HCT116 (cell line): Measurements from ENCODE around the gene GTF2I. TPM values are rescaled to one million over a fixed set of nuclear protein-coding genes. Genes with fewer than 3 reads are reported as not detected.

ENCODE experiments used
- ATAC-seq: fragments of 200-7000 bp; cut with Tn5 transposase; 2 replicates; pipeline ENCODE4 v1.9.1; 2020; ENCODE audit warnings: mild to moderate bottlenecking, moderate library complexity
- BruUV-seq: library from RNA; stranded (reverse); fragments of 400-500 nt; replicated peaks from 2 replicates; lab custom pipeline; 2021; lab: Mats Ljungman, UMichigan
- CTCF ChIA-PET: fragments of 300-600 bp; sonication (Branson Sonifier 250); formaldehyde crosslinking; loops from one replicate; lab custom pipeline; 2021; ENCODE audit warnings: antibody characterized with exemption; lab: Charles Lee
- POLR2A ChIA-PET: fragments of 300-600, 350-600 bp; sonication (Branson Sonifier 250); formaldehyde crosslinking; loops from one replicate; lab custom pipeline; 2021; ENCODE audit warnings: antibody characterized with exemption; lab: Charles Lee
- RAD21 ChIA-PET, 2 experiments: fragments of 300-600 bp; sonication (Branson Sonifier 250); formaldehyde crosslinking; loops; one replicate each; lab custom pipeline; 2023; ENCODE audit warnings: low total read pairs in 2 of 2; ENCODE audit not compliant: uncharacterized antibody in 2 of 2, unreplicated experiment in 2 of 2, low non-redundant PET in 1 of 2; lab: Charles Lee
- DNase-seq: peaks from one replicate; pipeline ENCODE4 v3.0.0-alpha.2; 2010; ENCODE audit warnings: low read depth, low spot score
- H2AFZ ChIP-seq: fragments of 200-600 bp; shearing (Covaris generic), sonication (generic); 2 replicates; pipeline ENCODE4 v1.6.1; 2017; ENCODE audit warnings: low read depth, mixed run types, mixed read lengths, antibody characterized with exemption, low read length; ENCODE audit not compliant: poor library complexity, severe bottlenecking
- H3K27ac ChIP-seq: 2 replicates; pipeline ENCODE4 v1.5.1; 2012; ENCODE audit warnings: low read depth, low read length
- H3K27me3 ChIP-seq: fragments of 200-600 bp; sonication (generic); 2 replicates; pipeline ENCODE4 v1.6.1; 2016; ENCODE audit warnings: mixed run types, low read length, mixed read lengths; ENCODE audit not compliant: insufficient read depth
- H3K36me3 ChIP-seq, 2 experiments: fragments of 200-500 bp in 1 of 2; fragments of 200-600 bp in 1 of 2; sonication (Bioruptor generic) in 1 of 2; sonication (generic) in 1 of 2; 2 replicates each; pipeline versions ENCODE4 v1.5.1 to v1.6.1; 2014 to 2016; ENCODE audit warnings: low read length in 2 of 2, inconsistent platforms in 1 of 2, mixed read lengths in 1 of 2, mixed run types in 1 of 2; ENCODE audit not compliant: insufficient read depth in 2 of 2, control insufficient read depth in 1 of 2
- H3K4me1 ChIP-seq, 2 experiments: fragments of 200-600 bp in 1 of 2; sonication (generic) in 1 of 2; 2 replicates each; pipeline versions ENCODE4 v1.5.1 to v1.6.1; 2012 to 2017; ENCODE audit warnings: low read length in 2 of 2, inconsistent platforms in 1 of 2, mild to moderate bottlenecking in 1 of 2, mixed read lengths in 1 of 2, mixed run types in 1 of 2, moderate library complexity in 1 of 2; ENCODE audit not compliant: insufficient read depth in 2 of 2, control insufficient read depth in 1 of 2
- H3K4me2 ChIP-seq: fragments of 200-600 bp; sonication (generic); 2 replicates; pipeline ENCODE4 v1.6.1; 2017; ENCODE audit warnings: mixed run types, low read length, mixed read lengths
- H3K4me3 ChIP-seq, 2 experiments: fragments of 200-600 bp in 1 of 2; sonication (generic) in 1 of 2; replicated peaks in 1 of 2; 2 replicates each; pipeline ENCODE4 v1.5.1; 2011 to 2016; ENCODE audit warnings: low read length in 2 of 2, control low read depth in 1 of 2, low read depth in 1 of 2, mild to moderate bottlenecking in 1 of 2, mixed read lengths in 1 of 2, mixed run types in 1 of 2
- H3K79me2 ChIP-seq: fragments of 200-600 bp; sonication (generic); 2 replicates; pipeline ENCODE4 v1.6.1; 2017; ENCODE audit warnings: mild to moderate bottlenecking, mixed run types, low read length, moderate library complexity, mixed read lengths; ENCODE audit not compliant: insufficient read depth
- H3K9ac ChIP-seq: fragments of 200-600 bp; sonication (generic); 2 replicates; pipeline ENCODE4 v1.6.1; 2016; ENCODE audit warnings: low read length, mixed read lengths
- H3K9me2 ChIP-seq: fragments of 200-600 bp; sonication (generic), shearing (Covaris generic); 2 replicates; pipeline ENCODE4 v1.6.1; 2017; ENCODE audit warnings: mixed run types, mild to moderate bottlenecking, moderate library complexity; ENCODE audit not compliant: insufficient read depth
- H3K9me3 ChIP-seq, 2 experiments: fragments of 200-500 bp in 1 of 2; fragments of 200-600 bp in 1 of 2; sonication (Bioruptor generic) in 1 of 2; sonication (generic) in 1 of 2; 2 replicates each; pipeline ENCODE4 v1.6.1; 2014 to 2017; ENCODE audit warnings: low read length in 2 of 2, mixed read lengths in 2 of 2, inconsistent platforms in 1 of 2, low read depth in 1 of 2, mild to moderate bottlenecking in 1 of 2, mixed run types in 1 of 2, moderate library complexity in 1 of 2; ENCODE audit not compliant: control insufficient read depth in 1 of 2, insufficient read depth in 1 of 2
- H4K20me1 ChIP-seq: fragments of 200-600 bp; sonication (generic), shearing (Covaris generic); 2 replicates; pipeline ENCODE4 v1.6.1; 2017; ENCODE audit warnings: mixed run types, mild to moderate bottlenecking, moderate library complexity; ENCODE audit not compliant: insufficient read depth
- CBX3 ChIP-seq: IDR thresholded peaks from 2 replicates; pipeline ENCODE4 v1.6.1; 2012; ENCODE audit warnings: low read depth
- ELF1 ChIP-seq: IDR thresholded peaks from 2 replicates; pipeline ENCODE4 v1.6.1; 2012; ENCODE audit warnings: low read depth, borderline replicate concordance
- EZH2phosphoT487 ChIP-seq: fragments of 200-600 bp; IDR thresholded peaks from 2 replicates; pipeline ENCODE4 v1.6.1; 2018; ENCODE audit warnings: antibody characterized with exemption, borderline replicate concordance
- FOSL1 ChIP-seq: IDR thresholded peaks from 2 replicates; pipeline ENCODE4 v1.6.1; 2012; ENCODE audit warnings: low read depth
- RAD21 ChIP-seq: IDR thresholded peaks from 2 replicates; pipeline ENCODE4 v1.6.1; 2012; ENCODE audit warnings: low read depth, mild to moderate bottlenecking
- YY1 ChIP-seq: IDR thresholded peaks from 2 replicates; pipeline ENCODE4 v1.6.1; 2011; ENCODE audit warnings: low read length, low read depth, moderate library complexity, mild to moderate bottlenecking; ENCODE audit not compliant: insufficient replicate concordance; ENCODE audit errors: extremely low read depth
- ZFX ChIP-seq: fragments of 450-650 bp; IDR thresholded peaks from 2 replicates; pipeline ENCODE4 v1.6.1; 2017
- ZNF274 ChIP-seq: fragments of 200-500 bp; sonication (Bioruptor generic); IDR thresholded peaks from 2 replicates; pipeline ENCODE4 v1.6.1; 2014; ENCODE audit warnings: mild to moderate bottlenecking, low read depth, low read length, inconsistent platforms
- intact Hi-C: fragments of 100-400 bp; cut with micrococcal nuclease; formaldehyde crosslinking; loops from 2 replicates; pipeline ENCODE4 v1.10.0; 2022
- total RNA-seq: library from RNA; stranded (reverse); gene quantifications from one replicate; pipeline ENCODE4 v1.2.1, GENCODE V29; 2021; ENCODE audit not compliant: unreplicated experiment

The GTF2I gene
- total RNA-seq, 1 experiment from 2014 or later = 164 TPM

DNA sequence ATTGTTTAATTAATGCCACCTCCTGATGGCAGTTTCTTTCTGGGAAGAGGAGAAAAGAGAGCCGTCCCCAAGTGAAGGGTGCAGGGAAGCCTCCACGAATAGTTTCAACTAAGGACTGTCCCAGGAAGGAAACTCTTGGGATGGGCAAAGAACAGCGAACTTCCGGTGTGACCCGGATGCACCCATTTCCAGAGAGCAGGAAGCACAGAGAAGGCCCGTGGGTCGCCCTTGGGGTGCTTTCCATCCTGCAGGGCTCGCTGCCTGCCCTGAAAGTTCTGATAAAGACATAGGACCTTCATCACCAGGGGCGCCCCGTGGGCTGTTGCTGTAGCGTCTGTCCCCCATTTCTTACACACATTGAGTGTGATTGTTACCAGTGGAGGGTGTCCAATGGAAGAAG is 27.0 kb downstream of the GTF2I start:
- Histone ChIP-seq H3K4me3 (no peak overlapping the region), H3K36me3 (no peaks in the 10 kb centered on the region; a peak in 3 of 4 replicates), H3K4me2 (no peak overlapping the region), H3K9ac (no peak overlapping the region), H3K79me2 (peaks cover 94% of the 10 kb centered on the region), H3K9me3 (no peaks in the 10 kb centered on the region), H3K27me3 (no peaks in the 10 kb centered on the region), H2AFZ (no peak overlapping the region), H4K20me1 (no peaks in the 10 kb centered on the region), H3K9me2 (no peaks in the 10 kb centered on the region), H3K27ac (no peak overlapping the region), H3K4me1 (no peaks in the 10 kb centered on the region)
- no TSS peak for BruUV-seq
- intact Hi-C loops = no loop called here
- ChIA-PET RAD21 (no interaction called here), CTCF (no interaction called here), POLR2A (no interaction called here)
- DNase-seq (no peak), ATAC-seq (no peak)
- TF ChIP-seq ELF1 (no peak), EZH2phosphoT487 (no peak), FOSL1 (no peak), ZNF274 (no peak), RAD21 (no peak)

GRCh38 chr7:74684921-74685320 is 27.4 kb downstream of the GTF2I start:
- no peak for DNase-seq
- no peak overlapping the region for H3K4me3 ChIP-seq
- H3K36me3 ChIP-seq = peaks cover 0 to 2% of the 10 kb centered on the region in 2 experiments; a peak in 2 of 4 replicates
- POLR2A ChIA-PET = no interaction called here
- H3K9me2 ChIP-seq = no peaks in the 10 kb centered on the region
- TF ChIP-seq YY1 (no peak), CBX3 (no peak), ZFX (no peak), FOSL1 (no peak)
- RAD21 ChIA-PET = no interaction called here
- no peaks in the 10 kb centered on the region for H4K20me1 ChIP-seq
- no peak overlapping the region for H2AFZ ChIP-seq
- ATAC-seq = no peak
- no peak overlapping the region for H3K9ac ChIP-seq
- H3K9me3 ChIP-seq = no peaks in the 10 kb centered on the region
- intact Hi-C loops = no loop called here
- H3K4me2 ChIP-seq = no peak overlapping the region
- peaks cover 96% of the 10 kb centered on the region for H3K79me2 ChIP-seq
- CTCF ChIA-PET = no interaction called here
- H3K27me3 ChIP-seq = no peaks in the 10 kb centered on the region
- no TSS peak for BruUV-seq
- no peaks in the 10 kb centered on the region for H3K4me1 ChIP-seq
- no peak overlapping the region for H3K27ac ChIP-seq
